HL-60/S4 treated with retinoic acid at 250 ng/mL for 4 days and 3 days (cell line): ENCODE data around the gene HINT1.

ENCODE experiments used
- in situ Hi-C: fragments of 300-500 bp; cut with MboI; formaldehyde crosslinking; loops from 2 replicates; pipeline ENCODE4 v1.7.0; 2022; ENCODE audit warnings: low sequenced_read_pairs

The HINT1 gene

DNA sequence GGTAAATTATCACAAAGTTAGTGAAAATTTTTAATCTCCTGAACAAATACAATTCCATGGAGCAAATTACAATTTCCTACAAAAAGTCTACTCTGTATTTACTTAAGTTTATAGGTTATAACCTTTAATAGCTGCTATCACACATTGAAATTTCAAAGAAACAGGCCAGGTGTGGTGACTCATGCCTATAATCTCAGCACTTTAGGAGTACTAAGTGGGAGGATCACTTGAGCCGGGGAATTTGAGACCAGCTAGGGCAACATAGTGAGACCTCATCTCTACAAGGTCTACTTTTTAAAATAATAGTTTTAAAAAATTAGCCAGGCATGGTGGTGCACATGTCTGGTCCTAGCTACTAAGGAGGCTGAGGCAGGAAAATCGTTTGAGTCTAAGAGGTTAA lies 50.3 kb downstream of the HINT1 start:
- in situ Hi-C loops, result no loop called here

DNA sequence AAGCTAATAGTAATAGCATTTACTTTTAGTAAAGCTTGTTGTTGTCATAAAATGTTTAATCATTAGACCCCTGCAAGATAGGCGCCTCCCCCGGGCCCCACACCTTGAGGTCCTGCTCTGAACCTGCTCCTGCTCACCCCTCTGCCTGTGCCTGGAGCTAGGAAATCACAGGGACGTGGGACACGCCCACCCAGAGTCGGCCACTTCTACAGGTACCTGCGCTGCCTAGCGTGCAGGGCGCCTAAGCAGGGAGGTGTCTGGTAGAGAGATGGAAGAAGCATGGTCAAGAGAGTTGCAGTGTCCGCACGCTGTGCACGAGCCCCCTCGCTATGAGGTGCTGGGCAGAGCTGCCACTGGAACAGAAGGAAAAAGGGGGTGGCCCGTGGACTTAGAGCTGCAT lies 52.6 kb downstream of the HINT1 start:
- in situ Hi-C loops, result no loop called here

DNA sequence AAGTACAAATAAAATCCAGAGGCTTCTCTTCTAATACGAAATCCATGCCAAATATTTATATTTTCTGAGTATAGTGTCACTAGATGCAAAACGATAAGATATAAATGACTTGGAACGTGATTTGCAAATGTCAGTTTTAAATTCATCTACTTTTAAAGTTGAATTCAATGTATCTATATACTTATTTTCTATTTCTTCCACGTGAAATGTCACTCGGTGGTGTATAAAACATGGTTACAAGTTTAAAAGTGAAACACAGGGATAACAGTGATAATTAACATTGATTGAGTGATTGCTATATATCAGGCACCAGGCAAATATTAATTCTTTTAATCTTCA lies 54.8 kb downstream of the HINT1 start:
- in situ Hi-C loops, result no loop called here

DNA sequence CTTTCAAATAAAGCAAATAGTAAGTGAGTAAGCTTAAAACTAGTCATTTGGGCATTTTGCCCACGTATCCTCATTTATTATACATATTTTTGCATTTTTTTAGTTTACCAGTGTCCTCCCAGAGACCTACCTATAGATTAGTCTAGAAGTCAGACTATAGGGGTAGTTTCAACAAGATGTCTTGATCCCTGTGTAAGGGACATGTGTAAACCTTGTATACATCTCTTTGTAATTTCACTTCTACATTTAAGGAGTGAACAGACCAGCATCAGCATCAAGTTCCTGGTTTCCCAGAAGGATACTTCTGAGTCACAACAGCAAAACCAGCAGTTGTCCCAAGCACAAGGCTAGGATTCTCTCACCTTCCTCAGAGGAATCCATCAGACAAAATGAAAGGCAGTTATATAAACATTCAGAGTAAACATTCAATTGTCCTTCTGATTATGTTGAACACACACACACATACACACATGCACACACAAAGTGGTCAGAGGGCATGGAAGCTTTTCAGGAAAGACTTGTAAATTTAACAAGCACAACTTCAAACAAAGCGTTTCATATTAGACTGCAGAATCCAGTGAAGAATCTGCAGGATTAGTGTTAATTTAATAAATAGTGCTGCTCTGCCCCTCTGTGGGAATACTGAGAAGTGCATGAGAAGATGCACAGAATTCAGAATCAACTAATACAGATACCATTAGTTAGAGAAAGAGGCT lies 55.4 kb downstream of the HINT1 start:
- in situ Hi-C loops, result no loop called here
